Measurements from ENCODE around the gene TXNDC8.

GRCh38 chr9:110338143-110338542 lies 480 bp upstream of the TXNDC8 start:
- TF ChIP-seq POLR2A (IDR thresholded peaks at IDR 0.05) (no peak), CTCF (IDR thresholded peaks at IDR 0.05) (no peak)

All from gastroesophageal sphincter (tissue), 3 donors.